Rectal smooth muscle tissue (tissue), 1 donor: ENCODE measurements around the gene BICD1.

ENCODE experiments used
- H3K27ac ChIP-seq: one replicate; pipeline ENCODE4 v1.7.0; 2013; ENCODE audit warnings: low read depth, low read length, inconsistent platforms
- H3K27me3 ChIP-seq: one replicate; pipeline ENCODE4 v1.7.0; 2013; ENCODE audit warnings: low read length; ENCODE audit not compliant: control insufficient read depth, insufficient read depth
- H3K36me3 ChIP-seq: one replicate; pipeline ENCODE4 v1.7.0; 2013; ENCODE audit warnings: low read length; ENCODE audit not compliant: control insufficient read depth, insufficient read depth
- H3K4me1 ChIP-seq: one replicate; pipeline ENCODE4 v1.7.0; 2013; ENCODE audit warnings: low read length; ENCODE audit not compliant: control insufficient read depth, insufficient read depth
- H3K4me3 ChIP-seq: one replicate; pipeline ENCODE4 v1.7.0; 2013; ENCODE audit warnings: low read length
- H3K9ac ChIP-seq: one replicate; pipeline ENCODE4 v1.7.0; 2013; ENCODE audit warnings: low read length

BICD1 gene

DNA sequence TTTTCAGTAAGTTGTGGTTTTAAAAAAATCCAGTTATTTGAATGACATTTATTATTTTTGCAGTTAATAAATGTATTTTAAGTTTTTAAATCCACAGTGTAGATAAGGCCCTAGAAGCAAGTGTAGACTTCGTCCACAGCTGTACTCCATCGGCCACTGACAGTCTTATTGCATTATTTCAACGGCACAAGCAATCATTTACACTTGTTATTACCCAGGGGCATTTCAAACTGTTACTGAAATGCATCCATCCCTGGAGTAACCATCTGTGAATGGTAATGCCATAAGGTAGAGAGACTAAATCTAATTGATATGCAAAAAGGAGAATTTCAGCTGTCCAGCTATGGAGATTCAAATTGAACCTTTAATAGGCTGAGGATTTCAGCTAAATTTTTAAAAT is 48.4 kb downstream of the BICD1 start:
- Histone ChIP-seq H3K36me3 (no peaks in the 10 kb centered on the region), H3K27ac (no peak overlapping the region), H3K4me1 (no peaks in the 10 kb centered on the region), H3K4me3 (no peak overlapping the region), H3K27me3 (no peaks in the 10 kb centered on the region), H3K9ac (no peak overlapping the region)

DNA sequence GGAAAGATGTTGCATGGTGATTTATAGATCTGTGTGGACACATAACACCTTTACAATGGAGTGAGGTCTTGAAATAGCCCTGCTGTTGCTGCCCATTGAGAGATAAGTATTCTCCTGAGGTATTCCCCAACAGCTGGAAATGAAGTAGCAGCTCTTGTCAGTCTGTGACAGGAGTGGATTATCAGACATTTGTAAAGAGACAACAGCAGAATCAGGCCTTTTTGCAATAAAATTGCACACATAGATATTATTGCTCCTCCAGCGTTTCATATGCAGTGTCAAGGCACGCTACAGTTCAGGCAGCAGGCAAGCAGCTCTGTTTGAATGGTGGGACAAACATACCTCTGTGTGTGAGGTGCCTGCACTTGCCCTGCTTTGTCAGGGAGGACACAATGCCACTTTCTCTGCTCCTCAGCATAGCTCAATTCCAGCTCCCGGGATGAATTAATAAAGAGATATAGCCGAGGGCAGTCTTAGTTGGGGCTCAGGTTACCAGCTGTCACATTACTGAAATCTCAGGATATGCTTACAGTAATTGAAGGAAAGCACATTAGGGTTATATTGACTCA is 49.4 kb downstream of the BICD1 start:
- H3K9ac ChIP-seq: no peak overlapping the region
- H3K4me1 ChIP-seq: no peaks in the 10 kb centered on the region

DNA sequence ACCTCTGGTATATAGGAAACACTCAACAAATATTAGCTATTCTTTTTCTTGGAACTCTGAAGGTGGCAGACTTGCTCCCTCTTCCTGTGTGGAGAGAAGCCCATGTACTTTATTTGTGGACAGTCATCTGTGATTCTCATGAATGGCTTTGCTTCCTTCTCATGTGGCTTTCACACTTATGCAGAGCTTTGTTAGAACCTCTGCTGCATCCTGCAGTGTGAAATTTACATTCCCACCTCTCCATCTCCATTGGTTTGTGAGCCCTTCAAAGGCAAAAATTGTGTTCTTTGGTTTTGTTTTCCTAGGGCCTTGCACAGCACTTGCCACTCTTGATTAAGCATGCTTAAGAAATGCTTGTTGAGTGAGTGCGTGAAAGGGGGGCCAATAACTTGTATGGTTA is 51.9 kb downstream of the BICD1 start:
- no peak overlapping the region for H3K4me3 ChIP-seq
- no peak overlapping the region for H3K27ac ChIP-seq
- no peaks in the 10 kb centered on the region for H3K36me3 ChIP-seq
- H3K9ac ChIP-seq: no peak overlapping the region
- H3K27me3 ChIP-seq: no peaks in the 10 kb centered on the region
- no peaks in the 10 kb centered on the region for H3K4me1 ChIP-seq

More for the DNA sequence above, 49.4 kb downstream of the BICD1 start:
- H3K4me3 ChIP-seq: no peak overlapping the region
- H3K27me3 ChIP-seq: no peaks in the 10 kb centered on the region
- H3K36me3 ChIP-seq: no peaks in the 10 kb centered on the region
- no peak overlapping the region for H3K27ac ChIP-seq

DNA sequence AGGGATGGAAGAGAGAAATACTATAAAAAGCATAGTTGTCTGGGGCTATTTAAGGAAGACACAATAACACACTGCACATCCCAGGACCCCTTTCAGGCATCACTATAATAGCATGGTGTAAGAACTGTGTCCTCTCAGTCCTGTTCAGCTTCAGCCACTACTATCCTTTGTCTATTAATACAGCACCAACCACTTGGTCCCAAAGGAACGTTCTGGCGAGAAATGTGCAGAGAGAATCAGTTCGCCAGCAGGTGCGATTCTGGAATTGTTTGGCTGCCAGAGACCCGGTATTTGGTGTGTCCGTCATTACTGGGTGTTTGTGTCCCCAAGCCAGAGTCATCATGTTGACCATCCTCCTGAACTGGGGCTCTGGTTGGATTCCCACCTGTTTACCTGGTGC is 52.7 kb downstream of the BICD1 start:
- Histone ChIP-seq H3K9ac (no peak overlapping the region), H3K27ac (no peak overlapping the region), H3K36me3 (no peaks in the 10 kb centered on the region), H3K4me1 (no peaks in the 10 kb centered on the region), H3K4me3 (no peak overlapping the region), H3K27me3 (no peaks in the 10 kb centered on the region)

DNA sequence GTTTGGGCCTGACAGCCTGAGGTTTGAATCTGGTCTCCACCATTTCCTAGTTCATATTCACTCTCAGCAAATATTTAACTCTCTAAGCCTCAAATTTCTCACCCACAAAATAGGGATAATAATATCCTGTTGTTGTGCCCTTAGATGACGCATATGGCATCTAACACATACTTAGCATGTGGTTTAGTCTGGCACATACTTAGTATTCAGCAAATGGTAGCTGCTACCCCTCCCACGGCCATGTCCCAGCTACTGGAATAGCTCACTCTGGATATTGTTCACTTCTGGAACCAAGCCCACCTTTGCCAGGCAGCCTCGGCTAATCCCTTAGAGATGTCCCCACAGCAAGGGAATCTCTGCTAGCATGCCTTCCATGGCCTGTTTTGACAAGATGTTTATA is 53.3 kb downstream of the BICD1 start:
- Histone ChIP-seq H3K36me3 (no peaks in the 10 kb centered on the region), H3K4me1 (no peaks in the 10 kb centered on the region), H3K4me3 (no peak overlapping the region), H3K27ac (no peak overlapping the region), H3K27me3 (no peaks in the 10 kb centered on the region), H3K9ac (no peak overlapping the region)

DNA sequence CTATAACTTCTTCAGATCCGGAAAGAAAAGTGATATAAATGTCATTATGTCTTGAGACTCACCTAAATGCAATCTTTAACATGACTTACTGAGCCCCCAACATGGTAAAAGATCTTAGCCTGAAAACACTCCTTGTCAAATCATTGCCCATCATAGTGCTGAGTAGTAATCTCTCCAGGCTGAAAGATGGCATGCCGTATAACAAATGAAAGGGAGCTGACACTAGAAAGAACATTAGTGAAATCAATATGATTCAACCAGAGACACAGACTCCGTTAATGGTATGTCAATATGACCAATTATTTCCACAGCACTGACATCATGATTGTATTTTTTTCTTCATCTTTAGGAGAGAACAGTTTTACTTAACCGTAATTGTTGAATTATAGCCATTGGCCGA is 54.4 kb downstream of the BICD1 start:
- no peak overlapping the region for H3K4me3 ChIP-seq
- H3K36me3 ChIP-seq: no peaks in the 10 kb centered on the region
- H3K27ac ChIP-seq: no peak overlapping the region
- H3K4me1 ChIP-seq: no peaks in the 10 kb centered on the region
- H3K9ac ChIP-seq: no peak overlapping the region
- H3K27me3 ChIP-seq: no peaks in the 10 kb centered on the region

DNA sequence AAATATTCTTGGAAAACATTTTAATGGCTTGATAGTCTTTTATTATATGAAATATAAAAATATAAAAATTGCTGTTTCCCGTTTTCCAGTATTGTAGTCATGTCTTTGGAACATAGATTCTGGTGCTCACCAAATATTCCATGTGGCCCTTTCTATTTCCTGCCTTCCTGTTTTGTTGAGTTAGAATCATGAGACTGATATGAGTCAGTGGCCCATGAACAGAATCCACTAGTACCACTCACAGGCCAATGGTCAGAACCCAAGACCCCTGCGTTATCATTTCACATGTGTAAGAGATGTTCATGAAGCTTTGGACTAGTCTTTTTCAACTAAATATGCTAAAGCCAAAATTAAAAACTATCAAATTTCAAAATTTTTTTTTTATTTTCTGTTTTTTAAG is 56.9 kb downstream of the BICD1 start:
- no peaks in the 10 kb centered on the region for H3K36me3 ChIP-seq
- no peaks in the 10 kb centered on the region for H3K27me3 ChIP-seq
- no peak overlapping the region for H3K4me3 ChIP-seq
- no peaks in the 10 kb centered on the region for H3K4me1 ChIP-seq
- H3K27ac ChIP-seq: no peak overlapping the region
- no peak overlapping the region for H3K9ac ChIP-seq

DNA sequence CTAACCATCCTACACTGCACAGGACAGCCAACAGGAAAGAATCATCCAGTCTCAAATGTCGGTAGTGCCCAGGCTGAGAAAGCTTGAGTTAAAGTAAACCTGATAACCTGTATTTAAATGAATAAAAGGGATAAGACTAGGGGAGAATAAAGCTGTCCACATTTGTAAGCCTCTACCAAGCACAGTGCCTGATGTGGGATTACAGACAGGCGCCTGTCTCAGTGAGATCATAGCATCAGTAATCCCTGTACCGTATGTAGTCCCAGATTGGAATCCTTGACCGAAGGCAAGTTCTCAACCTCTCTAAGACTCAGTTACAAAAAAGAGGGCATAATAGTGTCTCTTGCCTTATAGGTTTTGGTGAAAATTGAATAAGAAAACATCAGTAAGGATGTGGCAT is 59.9 kb downstream of the BICD1 start:
- H3K27me3 ChIP-seq: no peaks in the 10 kb centered on the region

DNA sequence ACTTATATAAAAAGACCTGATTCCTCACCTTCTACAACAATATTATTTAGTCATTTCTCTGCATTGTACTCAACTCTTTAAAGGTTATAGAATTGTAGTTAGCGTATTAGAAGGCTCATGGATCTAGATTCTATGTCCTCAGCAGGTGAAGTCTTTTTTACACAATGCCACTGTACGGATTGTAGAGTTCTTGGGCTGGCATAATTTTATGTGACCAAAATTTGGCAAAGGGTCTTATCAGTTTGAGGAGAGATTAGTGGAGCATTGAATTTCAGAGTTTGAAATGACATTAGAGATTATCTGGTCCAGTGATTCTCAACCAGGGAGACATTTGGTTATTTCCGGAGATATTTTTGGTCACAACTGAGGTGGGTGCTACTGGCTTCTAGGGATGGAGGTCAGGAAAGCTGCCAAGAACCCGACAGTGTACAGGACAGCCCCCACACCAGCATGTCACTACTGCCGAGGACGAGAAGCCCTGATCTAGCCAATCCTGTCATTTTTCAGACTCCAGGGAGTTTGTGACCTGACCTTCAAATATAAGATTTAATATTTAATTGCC is 63.9 kb downstream of the BICD1 start:
- Histone ChIP-seq H3K9ac (no peak overlapping the region), H3K4me3 (no peak overlapping the region), H3K36me3 (no peaks in the 10 kb centered on the region), H3K4me1 (no peaks in the 10 kb centered on the region), H3K27me3 (no peaks in the 10 kb centered on the region), H3K27ac (no peak overlapping the region)

More for the DNA sequence above, 59.9 kb downstream of the BICD1 start:
- no peaks in the 10 kb centered on the region for H3K4me1 ChIP-seq
- no peaks in the 10 kb centered on the region for H3K36me3 ChIP-seq
- no peak overlapping the region for H3K9ac ChIP-seq
- no peak overlapping the region for H3K4me3 ChIP-seq
- H3K27ac ChIP-seq: no peak overlapping the region

DNA sequence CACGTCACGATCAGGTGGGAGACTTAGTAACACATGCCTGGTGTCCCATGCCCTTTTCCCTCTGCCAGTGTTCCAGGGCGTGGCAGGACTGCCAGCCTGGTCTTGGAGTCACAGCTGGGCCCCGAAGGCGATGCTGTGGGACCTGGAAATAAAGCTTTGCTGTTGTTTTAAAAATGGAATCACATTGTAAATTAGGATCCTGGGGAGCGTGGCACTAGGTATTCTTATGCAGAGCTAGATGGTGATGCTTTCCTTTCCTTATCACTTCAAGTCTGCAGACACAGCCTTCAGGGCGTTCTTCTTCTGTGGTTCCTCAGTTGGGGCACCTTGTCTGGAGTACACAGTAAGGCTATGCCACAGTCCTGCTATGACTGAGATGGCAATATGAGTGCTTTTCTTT is 64.6 kb downstream of the BICD1 start:
- Histone ChIP-seq H3K9ac (no peak overlapping the region), H3K36me3 (no peaks in the 10 kb centered on the region), H3K4me3 (no peak overlapping the region), H3K27me3 (no peaks in the 10 kb centered on the region), H3K27ac (no peak overlapping the region), H3K4me1 (no peaks in the 10 kb centered on the region)

DNA sequence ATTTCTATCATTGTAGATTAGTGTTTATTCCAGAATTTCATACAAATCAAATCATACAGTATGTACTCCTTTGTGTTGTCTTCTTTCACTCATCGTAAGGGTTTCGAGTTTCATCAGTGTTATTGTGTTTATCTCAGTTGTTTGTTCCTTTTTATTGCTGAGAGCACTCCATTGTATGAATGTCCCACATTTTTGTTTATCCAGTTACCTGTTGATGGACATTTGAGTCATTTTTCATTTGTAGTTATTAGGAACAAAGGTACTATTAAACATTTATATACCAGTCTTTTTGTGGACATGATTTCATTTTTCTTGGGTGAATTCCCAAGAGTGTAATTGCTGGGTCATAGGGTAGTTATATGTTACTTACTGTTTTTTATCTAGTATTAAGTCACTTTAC is 70.0 kb downstream of the BICD1 start:
- no peaks in the 10 kb centered on the region for H3K4me1 ChIP-seq
- no peak overlapping the region for H3K9ac ChIP-seq
- H3K27me3 ChIP-seq: no peaks in the 10 kb centered on the region
- H3K36me3 ChIP-seq: no peaks in the 10 kb centered on the region
- H3K27ac ChIP-seq: no peak overlapping the region
- H3K4me3 ChIP-seq: no peak overlapping the region

DNA sequence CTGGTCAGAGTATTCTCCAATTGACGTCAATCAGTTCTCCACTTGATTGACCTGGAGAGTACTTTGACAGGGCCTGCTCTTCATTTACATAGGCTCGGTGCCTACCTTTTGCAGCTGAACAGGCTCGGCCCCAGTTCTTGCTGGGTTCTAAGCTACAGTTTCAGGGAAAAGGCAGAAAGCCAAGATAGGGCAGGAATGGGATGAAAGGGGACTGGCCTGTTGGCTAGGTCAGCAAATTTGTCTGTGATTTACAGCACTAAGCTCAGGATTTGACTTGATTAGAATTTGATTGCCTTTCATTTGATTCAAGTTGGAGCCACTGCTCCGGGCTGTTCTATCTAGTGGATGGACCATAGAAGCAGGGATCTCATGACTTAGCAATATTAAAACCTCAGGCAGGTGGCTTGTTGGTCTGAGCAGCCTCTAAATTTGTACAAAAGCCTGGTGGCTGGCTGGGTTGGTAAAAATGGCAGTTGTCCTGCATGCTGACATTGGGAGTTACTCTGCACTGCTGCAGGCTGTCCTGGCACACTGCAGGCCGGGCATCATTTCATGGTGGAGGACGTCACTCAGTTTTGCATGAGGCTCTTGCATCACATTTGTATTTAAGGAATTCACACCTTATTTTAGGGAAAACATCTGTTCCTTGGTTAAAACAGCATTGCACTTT is 71.8 kb downstream of the BICD1 start:
- Histone ChIP-seq H3K4me1 (no peaks in the 10 kb centered on the region), H3K9ac (no peak overlapping the region), H3K27me3 (no peaks in the 10 kb centered on the region), H3K36me3 (no peaks in the 10 kb centered on the region), H3K27ac (no peak overlapping the region), H3K4me3 (no peak overlapping the region)

DNA sequence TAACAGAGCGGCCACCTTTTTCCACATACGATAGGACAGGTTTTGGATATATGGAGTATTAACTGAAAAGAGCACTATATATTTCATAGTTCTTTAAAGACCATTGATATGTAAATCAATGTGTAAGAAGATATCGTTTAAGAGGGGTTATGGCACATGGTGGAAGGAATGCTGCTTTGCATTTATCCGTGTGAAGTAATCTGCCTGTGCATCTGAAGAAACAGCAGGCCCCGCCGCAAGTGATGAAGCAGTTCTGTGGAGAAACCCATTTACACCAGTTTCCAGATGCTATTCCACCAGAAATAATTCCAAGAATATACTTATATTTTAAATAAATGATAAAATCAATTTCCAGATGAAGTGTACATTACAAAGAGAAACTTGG is 72.4 kb downstream of the BICD1 start:
- Histone ChIP-seq H3K4me3 (no peak overlapping the region), H3K4me1 (no peaks in the 10 kb centered on the region), H3K27me3 (no peaks in the 10 kb centered on the region), H3K36me3 (no peaks in the 10 kb centered on the region), H3K9ac (no peak overlapping the region), H3K27ac (no peak overlapping the region)
